HepG2 (cell line): ENCODE measurements around the gene PSENEN. TPM values are rescaled to one million over a fixed set of nuclear protein-coding genes. Genes with fewer than 3 reads are reported as not detected.

Experiments
- AKAP8 ChIP-seq: sonication (generic); formaldehyde crosslinking; IDR thresholded peaks from 2 replicates; pipeline ENCODE4 v1.5.1; 2020; ENCODE audit warnings: mild to moderate bottlenecking, missing genetic modification reagents
- ATF7-NPFF ChIP-seq: sonication (generic); formaldehyde crosslinking; IDR thresholded peaks from 2 replicates; pipeline ENCODE4 v1.8.1; 2023; ENCODE audit warnings: mild to moderate bottlenecking, low read depth, missing genetic modification reagents, moderate library complexity
- FOXC1 ChIP-seq: sonication (generic); formaldehyde crosslinking; IDR thresholded peaks from 2 replicates; pipeline ENCODE4 v1.8.0; 2022; ENCODE audit warnings: mild to moderate bottlenecking, missing genetic modification reagents, borderline replicate concordance
- TBX2 ChIP-seq: sonication (generic); formaldehyde crosslinking; IDR thresholded peaks from 2 replicates; pipeline ENCODE4 v1.5.0; 2020; ENCODE audit warnings: missing genetic modification reagents, mild to moderate bottlenecking, borderline replicate concordance
- ZNF280D ChIP-seq: sonication (generic); formaldehyde crosslinking; IDR thresholded peaks from 2 replicates; pipeline ENCODE4 v1.5.1; 2020; ENCODE audit warnings: mild to moderate bottlenecking, missing genetic modification reagents
- ZNF615 ChIP-seq: sonication (generic); formaldehyde crosslinking; IDR thresholded peaks from 2 replicates; pipeline ENCODE4 v1.5.0; 2020; ENCODE audit warnings: mild to moderate bottlenecking, missing genetic modification reagents, borderline replicate concordance
- ZNF691 ChIP-seq: sonication (generic); formaldehyde crosslinking; IDR thresholded peaks from 2 replicates; pipeline ENCODE4 v1.4.0; 2020; ENCODE audit warnings: missing genetic modification reagents, low read depth, mild to moderate bottlenecking, borderline replicate concordance
- polyA plus RNA-seq, 8 experiments: library from polyadenylated mRNA; depleted of rRNA in 3 of 8; stranded (reverse) in 7 of 8; unstranded in 1 of 8; fragments of >200 nt; fragmentation: Illumina TruSeq in 4 of 8; extraction: Trizol in 4 of 8; gene quantifications; 2 replicates each; pipeline versions ENCODE4 v1.2.1 to v1.2.3, GENCODE V29; 2011 to 2016; ENCODE audit warnings: low read depth in 4 of 8, missing spikeins in 1 of 8, mixed read lengths in 1 of 8; ENCODE audit not compliant: insufficient read depth in 1 of 8
- total RNA-seq, 5 experiments: library from RNA; depleted of rRNA; stranded (reverse); fragments of >200 nt; fragmentation: Illumina TruSeq; extraction: Trizol; gene quantifications; 2 replicates each; pipeline ENCODE4 v1.2.3, GENCODE V29; 2016; ENCODE audit warnings: low read depth in 1 of 5
- TF ChIP-seq, protein P1 (sequence below): sonication (generic); formaldehyde crosslinking; IDR thresholded peaks from 2 replicates; pipeline ENCODE4 v1.4.0; 2020; ENCODE audit warnings: missing genetic modification reagents; ENCODE audit errors: not compliant biosample characterization
- TF ChIP-seq, protein P2 (sequence below): sonication (generic); formaldehyde crosslinking; IDR thresholded peaks from 2 replicates; pipeline ENCODE4 v1.8.0; 2022; ENCODE audit warnings: missing genetic modification reagents, mild to moderate bottlenecking, inconsistent platforms, borderline replicate concordance
- TF ChIP-seq, protein P3 (sequence below): sonication (generic); formaldehyde crosslinking; IDR thresholded peaks from 2 replicates; pipeline ENCODE4 v1.5.0; 2020; ENCODE audit warnings: mild to moderate bottlenecking, missing genetic modification reagents, borderline replicate concordance

PSENEN gene
- total and polyA plus RNA-seq, 2 of the 13 experiments (the other 11 are each of a cell fraction or from before 2014, with no cell fraction given): 16.9 to 34.2 TPM

DNA sequence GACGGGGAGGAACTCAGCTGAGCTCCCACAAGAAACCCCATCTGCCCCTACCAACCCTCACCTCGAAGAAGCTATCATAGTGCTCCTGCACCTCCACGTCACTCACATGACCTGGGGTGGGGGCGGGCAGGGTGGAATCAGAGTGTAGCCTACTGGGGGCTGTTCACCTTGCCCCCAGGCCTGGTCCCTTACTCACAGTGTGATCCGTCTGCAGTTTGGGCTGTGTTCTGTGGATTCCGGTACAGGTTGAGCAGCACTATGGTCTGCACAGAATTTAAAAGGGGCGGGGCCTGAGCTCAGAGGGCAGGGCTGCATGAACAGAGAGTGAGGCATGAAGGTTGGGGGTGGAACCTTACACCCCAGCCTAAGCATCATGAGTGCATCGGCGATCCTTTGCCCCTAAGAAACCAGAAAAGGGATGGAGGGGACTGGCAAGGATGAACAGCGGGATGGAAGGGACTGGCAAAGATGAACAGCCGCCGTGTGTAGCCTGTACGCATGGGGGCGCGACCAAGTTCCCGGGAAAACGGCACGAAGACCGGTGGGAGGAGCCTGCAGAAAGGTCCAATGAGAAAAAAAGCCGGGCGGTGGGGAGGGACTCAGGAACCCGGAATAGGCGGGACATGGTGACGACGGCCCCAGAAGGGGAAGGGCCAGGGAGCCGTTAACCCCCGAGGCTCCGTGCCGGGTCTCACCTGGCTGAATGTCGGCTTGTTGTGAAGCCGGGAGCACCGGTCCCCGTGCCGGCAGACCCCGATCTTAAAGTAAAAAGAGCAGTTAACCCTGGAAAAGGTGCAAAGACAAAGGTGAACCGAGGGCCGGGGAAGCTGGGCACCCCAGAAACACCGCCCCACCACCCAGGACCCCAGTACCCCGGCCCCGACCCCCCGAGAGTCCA, 772 bp upstream of the PSENEN start (continued):
- TF ChIP-seq ZNF280D (CRISPR knock-in tag) (no peak), FOXC1 (CRISPR knock-in tag) (0 out of 2 replicates have a peak, but pooled peaks have one; percentile 59), AKAP8 (CRISPR knock-in tag) (no peak), TBX2 (no peak), ZNF691 (CRISPR knock-in tag) (no peak), ZNF615 (CRISPR knock-in tag) (no peak), ATF7-NPFF (no peak; the same call in 1 of the 2 replicates)
- TF ChIP-seq, protein P1, sequence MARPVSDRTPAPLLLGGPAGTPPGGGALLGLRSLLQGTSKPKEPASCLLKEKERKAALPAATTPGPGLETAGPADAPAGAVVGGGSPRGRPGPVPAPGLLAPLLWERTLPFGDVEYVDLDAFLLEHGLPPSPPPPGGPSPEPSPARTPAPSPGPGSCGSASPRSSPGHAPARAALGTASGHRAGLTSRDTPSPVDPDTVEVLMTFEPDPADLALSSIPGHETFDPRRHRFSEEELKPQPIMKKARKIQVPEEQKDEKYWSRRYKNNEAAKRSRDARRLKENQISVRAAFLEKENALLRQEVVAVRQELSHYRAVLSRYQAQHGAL (CRISPR knock-in tag): no peak
- TF ChIP-seq, protein P2, sequence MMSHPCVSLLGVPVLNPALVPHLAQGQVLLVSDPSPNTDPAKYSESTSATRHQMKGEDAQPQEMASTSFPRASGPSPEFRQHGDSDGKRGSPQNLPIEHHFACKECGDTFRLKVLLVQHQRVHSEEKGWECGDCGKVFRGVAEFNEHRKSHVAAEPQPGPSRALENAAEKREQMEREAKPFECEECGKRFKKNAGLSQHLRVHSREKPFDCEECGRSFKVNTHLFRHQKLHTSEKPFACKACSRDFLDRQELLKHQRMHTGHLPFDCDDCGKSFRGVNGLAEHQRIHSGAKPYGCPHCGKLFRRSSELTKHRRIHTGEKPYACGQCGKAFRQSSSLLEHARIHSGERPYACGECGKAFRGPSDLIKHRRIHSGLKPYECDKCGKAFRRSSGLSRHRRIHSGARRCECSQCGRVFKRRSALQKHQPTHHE (CRISPR knock-in tag): no peak
- TF ChIP-seq, protein P3, sequence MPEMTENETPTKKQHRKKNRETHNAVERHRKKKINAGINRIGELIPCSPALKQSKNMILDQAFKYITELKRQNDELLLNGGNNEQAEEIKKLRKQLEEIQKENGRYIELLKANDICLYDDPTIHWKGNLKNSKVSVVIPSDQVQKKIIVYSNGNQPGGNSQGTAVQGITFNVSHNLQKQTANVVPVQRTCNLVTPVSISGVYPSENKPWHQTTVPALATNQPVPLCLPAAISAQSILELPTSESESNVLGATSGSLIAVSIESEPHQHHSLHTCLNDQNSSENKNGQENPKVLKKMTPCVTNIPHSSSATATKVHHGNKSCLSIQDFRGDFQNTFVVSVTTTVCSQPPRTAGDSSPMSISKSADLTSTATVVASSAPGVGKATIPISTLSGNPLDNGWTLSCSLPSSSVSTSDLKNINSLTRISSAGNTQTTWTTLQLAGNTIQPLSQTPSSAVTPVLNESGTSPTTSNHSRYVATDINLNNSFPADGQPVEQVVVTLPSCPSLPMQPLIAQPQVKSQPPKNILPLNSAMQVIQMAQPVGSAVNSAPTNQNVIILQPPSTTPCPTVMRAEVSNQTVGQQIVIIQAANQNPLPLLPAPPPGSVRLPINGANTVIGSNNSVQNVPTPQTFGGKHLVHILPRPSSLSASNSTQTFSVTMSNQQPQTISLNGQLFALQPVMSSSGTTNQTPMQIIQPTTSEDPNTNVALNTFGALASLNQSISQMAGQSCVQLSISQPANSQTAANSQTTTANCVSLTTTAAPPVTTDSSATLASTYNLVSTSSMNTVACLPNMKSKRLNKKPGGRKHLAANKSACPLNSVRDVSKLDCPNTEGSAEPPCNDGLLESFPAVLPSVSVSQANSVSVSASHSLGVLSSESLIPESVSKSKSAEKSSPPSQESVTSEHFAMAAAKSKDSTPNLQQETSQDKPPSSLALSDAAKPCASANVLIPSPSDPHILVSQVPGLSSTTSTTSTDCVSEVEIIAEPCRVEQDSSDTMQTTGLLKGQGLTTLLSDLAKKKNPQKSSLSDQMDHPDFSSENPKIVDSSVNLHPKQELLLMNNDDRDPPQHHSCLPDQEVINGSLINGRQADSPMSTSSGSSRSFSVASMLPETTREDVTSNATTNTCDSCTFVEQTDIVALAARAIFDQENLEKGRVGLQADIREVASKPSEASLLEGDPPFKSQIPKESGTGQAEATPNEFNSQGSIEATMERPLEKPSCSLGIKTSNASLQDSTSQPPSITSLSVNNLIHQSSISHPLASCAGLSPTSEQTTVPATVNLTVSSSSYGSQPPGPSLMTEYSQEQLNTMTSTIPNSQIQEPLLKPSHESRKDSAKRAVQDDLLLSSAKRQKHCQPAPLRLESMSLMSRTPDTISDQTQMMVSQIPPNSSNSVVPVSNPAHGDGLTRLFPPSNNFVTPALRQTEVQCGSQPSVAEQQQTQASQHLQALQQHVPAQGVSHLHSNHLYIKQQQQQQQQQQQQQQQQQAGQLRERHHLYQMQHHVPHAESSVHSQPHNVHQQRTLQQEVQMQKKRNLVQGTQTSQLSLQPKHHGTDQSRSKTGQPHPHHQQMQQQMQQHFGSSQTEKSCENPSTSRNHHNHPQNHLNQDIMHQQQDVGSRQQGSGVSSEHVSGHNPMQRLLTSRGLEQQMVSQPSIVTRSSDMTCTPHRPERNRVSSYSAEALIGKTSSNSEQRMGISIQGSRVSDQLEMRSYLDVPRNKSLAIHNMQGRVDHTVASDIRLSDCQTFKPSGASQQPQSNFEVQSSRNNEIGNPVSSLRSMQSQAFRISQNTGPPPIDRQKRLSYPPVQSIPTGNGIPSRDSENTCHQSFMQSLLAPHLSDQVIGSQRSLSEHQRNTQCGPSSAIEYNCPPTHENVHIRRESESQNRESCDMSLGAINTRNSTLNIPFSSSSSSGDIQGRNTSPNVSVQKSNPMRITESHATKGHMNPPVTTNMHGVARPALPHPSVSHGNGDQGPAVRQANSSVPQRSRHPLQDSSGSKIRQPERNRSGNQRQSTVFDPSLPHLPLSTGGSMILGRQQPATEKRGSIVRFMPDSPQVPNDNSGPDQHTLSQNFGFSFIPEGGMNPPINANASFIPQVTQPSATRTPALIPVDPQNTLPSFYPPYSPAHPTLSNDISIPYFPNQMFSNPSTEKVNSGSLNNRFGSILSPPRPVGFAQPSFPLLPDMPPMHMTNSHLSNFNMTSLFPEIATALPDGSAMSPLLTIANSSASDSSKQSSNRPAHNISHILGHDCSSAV (CRISPR knock-in tag): no peak
